Gastrocnemius medialis (tissue), 4 donors: Measurements from ENCODE around the gene SELL.

Experiments
- POLR2A ChIP-seq, 2 donors: fragments of 450-650 bp; IDR thresholded peaks; one replicate each; pipeline ENCODE4 v1.6.1; 2017; ENCODE audit warnings: antibody characterized with exemption in 2 of 2, mild to moderate bottlenecking in 2 of 2, moderate library complexity in 2 of 2
- TF ChIP-seq, protein P1 (sequence below), 5 experiments: fragments of 450-650 bp in 3 of 5; fragments of 200-600 bp in 2 of 5; sonication (generic) in 2 of 5; IDR thresholded peaks in 4 of 5; conservative IDR thresholded peaks in 1 of 5; 1 replicate in 4 of 5; 2 replicates in 1 of 5; pipeline ENCODE4 v1.5.1; 2016 to 2019; ENCODE audit warnings: antibody characterized with exemption in 5 of 5, mild to moderate bottlenecking in 3 of 5, moderate library complexity in 3 of 5

DNA sequence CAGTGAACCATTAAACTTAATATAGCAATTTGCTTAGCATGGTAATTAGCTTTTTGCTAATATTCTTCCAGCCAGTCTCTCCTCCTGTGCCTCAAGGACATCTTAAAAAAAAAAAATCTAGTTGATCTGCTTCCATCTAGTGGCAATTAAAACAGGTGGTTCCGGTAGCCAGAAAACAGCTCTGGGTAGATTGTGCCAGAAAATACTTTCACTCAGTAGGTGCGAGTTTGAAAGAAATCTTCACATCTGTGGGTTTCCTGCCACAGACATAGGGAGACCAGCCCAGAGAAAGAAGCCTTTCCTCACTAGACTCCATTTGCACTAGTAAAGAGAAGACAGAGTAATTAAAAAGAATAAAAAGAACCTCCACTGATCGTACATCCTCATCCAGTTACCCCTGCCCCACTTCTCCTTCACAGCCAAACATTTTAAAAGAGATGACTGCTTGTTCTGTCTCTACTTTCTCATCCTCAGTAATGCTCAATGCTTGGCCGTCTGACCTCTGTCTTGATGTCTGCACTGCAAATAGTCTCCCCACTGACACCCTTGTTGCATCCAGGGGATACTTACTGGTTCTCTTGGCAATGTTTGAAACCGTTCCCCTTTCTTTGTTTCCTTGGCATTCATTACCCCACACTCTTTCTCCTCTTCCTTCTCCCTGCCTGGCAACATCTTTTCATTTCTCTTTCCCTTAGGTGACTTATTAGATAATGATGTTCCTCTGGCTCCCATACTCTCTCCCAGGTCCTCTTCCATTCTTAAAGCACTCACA lies 16.9 kb downstream of the SELL start:
- TF ChIP-seq, protein P1, sequence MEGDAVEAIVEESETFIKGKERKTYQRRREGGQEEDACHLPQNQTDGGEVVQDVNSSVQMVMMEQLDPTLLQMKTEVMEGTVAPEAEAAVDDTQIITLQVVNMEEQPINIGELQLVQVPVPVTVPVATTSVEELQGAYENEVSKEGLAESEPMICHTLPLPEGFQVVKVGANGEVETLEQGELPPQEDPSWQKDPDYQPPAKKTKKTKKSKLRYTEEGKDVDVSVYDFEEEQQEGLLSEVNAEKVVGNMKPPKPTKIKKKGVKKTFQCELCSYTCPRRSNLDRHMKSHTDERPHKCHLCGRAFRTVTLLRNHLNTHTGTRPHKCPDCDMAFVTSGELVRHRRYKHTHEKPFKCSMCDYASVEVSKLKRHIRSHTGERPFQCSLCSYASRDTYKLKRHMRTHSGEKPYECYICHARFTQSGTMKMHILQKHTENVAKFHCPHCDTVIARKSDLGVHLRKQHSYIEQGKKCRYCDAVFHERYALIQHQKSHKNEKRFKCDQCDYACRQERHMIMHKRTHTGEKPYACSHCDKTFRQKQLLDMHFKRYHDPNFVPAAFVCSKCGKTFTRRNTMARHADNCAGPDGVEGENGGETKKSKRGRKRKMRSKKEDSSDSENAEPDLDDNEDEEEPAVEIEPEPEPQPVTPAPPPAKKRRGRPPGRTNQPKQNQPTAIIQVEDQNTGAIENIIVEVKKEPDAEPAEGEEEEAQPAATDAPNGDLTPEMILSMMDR (IDR thresholded peaks at IDR 0.05 in 4 of 5, conservative IDR thresholded peaks at IDR 0.05 in 1 of 5), result no peak
- no peak for TF ChIP-seq POLR2A (IDR thresholded peaks at IDR 0.05)
